Lung (tissue), 16 donors: Measurements from ENCODE around the gene LRRC8C. TPM values are rescaled to one million over a fixed set of nuclear protein-coding genes. Genes with fewer than 3 reads are reported as not detected.

Experiments
- ATAC-seq: fragments of 200-7000 bp; cut with Tn5 transposase; one replicate; pipeline ENCODE4 v1.9.1; 2020; ENCODE audit warnings: moderate number of reproducible peaks; ENCODE audit not compliant: insufficient read depth, low FRiP score
- DNase-seq, 3 donors: peaks; one replicate each; pipeline ENCODE4 v3.0.0-alpha.2; 2013 to 2017
- H3K27ac ChIP-seq, 2 donors: one replicate each; pipeline ENCODE4 v1.5.1; 2013; ENCODE audit warnings: mild to moderate bottlenecking in 2 of 2, moderate library complexity in 2 of 2, control low read depth in 1 of 2, inconsistent platforms in 1 of 2, low read depth in 1 of 2, low read length in 1 of 2
- H3K27me3 ChIP-seq, 3 donors: one replicate each; pipeline ENCODE4 v1.5.1; 2013; ENCODE audit warnings: low read length in 2 of 3; ENCODE audit not compliant: control insufficient read depth in 3 of 3, insufficient read depth in 3 of 3
- H3K36me3 ChIP-seq, 4 donors: one replicate each; pipeline ENCODE4 v1.5.1; 2013; ENCODE audit warnings: low read length in 4 of 4, mild to moderate bottlenecking in 1 of 4, moderate library complexity in 1 of 4; ENCODE audit not compliant: control insufficient read depth in 4 of 4, insufficient read depth in 4 of 4
- H3K4me1 ChIP-seq, 5 donors: one replicate each; pipeline ENCODE4 v1.5.1; 2013; ENCODE audit warnings: low read length in 5 of 5, mild to moderate bottlenecking in 2 of 5, moderate library complexity in 1 of 5; ENCODE audit not compliant: control insufficient read depth in 5 of 5, insufficient read depth in 5 of 5
- H3K4me3 ChIP-seq: one replicate; pipeline ENCODE4 v1.5.1; 2013; ENCODE audit warnings: mild to moderate bottlenecking, control low read depth, moderate library complexity
- H3K9ac ChIP-seq, 2 donors: one replicate each; pipeline ENCODE4 v1.5.1; 2013; ENCODE audit warnings: low read length in 2 of 2, control low read depth in 1 of 2; ENCODE audit not compliant: insufficient read depth in 1 of 2
- H3K9me3 ChIP-seq, 4 donors: one replicate each; pipeline ENCODE4 v1.5.1; 2013; ENCODE audit warnings: low read length in 3 of 4, mild to moderate bottlenecking in 1 of 4, moderate library complexity in 1 of 4; ENCODE audit not compliant: control insufficient read depth in 4 of 4, insufficient read depth in 3 of 4
- CTCF ChIP-seq: IDR thresholded peaks from 2 replicates; pipeline ENCODE4 v1.5.1; 2012; ENCODE audit warnings: mild to moderate bottlenecking; ENCODE audit errors: control extremely low read depth, extremely low read depth
- WGBS, 2 donors: extraction: QIAGEN DNeasy Blood & Tissue Kit; methylation state at CpG; one replicate each; pipeline ENCODE4 v1.1.7; 2013; 5-methylcytosine and 5-hydroxymethylcytosine counted together
- long read RNA-seq, 5 donors: transcript quantifications; one replicate each; lab custom pipeline, GENCODE V29; 2026
- polyA plus RNA-seq, 2 donors: library from polyadenylated mRNA; stranded (reverse); fragments of 200-250 nt; gene quantifications; one replicate each; pipeline ENCODE4 v1.2.1, GENCODE V29; 2013
- total RNA-seq, 2 donors: library from RNA; depleted of rRNA in 1 of 2; stranded (reverse); fragments of >200 nt in 1 of 2; gene quantifications; one replicate each; pipeline ENCODE4 v1.2.1, GENCODE V29; 2014 to 2021
- donor health status: control.
- donor health status: control.
- donor health status: Bipolar disorder and iron deficiency.
- donor health status: healthy.
- donor health status: DM: yes; HTN: yes; CAD: no.

LRRC8C gene
- total RNA-seq = 10 to 100 TPM in 1 of 2 donors, 1 to 10 TPM in 1; 8.9 to 11.7 TPM
- 1 to 10 TPM; 3.3 to 5.0 TPM for polyA plus RNA-seq
- long read RNA-seq, donor 1, full-length matches to known transcripts = 4 of 4 reads
- long read RNA-seq, donor 1, partial matches to known transcripts = 0 of 4 reads
- long read RNA-seq, donor 1, other reads (novel, unspliced or antisense) = 0 of 4 reads
- long read RNA-seq, donor 2, full-length matches to known transcripts = 3 of 3 reads
- long read RNA-seq, donor 2, partial matches to known transcripts = 0 of 3 reads
- long read RNA-seq, donor 2, other reads (novel, unspliced or antisense) = 0 of 3 reads
- long read RNA-seq, donor 3, full-length matches to known transcripts = 2 of 2 reads
- long read RNA-seq, donor 3, partial matches to known transcripts = 0 of 2 reads
- long read RNA-seq, donor 3, other reads (novel, unspliced or antisense) = 0 of 2 reads
- long read RNA-seq, donor 4, full-length matches to known transcripts = 3 of 3 reads
- long read RNA-seq, donor 4, partial matches to known transcripts = 0 of 3 reads
- long read RNA-seq, donor 4, other reads (novel, unspliced or antisense) = 0 of 3 reads
- long read RNA-seq, donor 5, full-length matches to known transcripts = 6 of 6 reads
- long read RNA-seq, donor 5, partial matches to known transcripts = 0 of 6 reads
- long read RNA-seq, donor 5, other reads (novel, unspliced or antisense) = 0 of 6 reads

- Histone ChIP-seq H3K9me3 (no peaks in the 10 kb centered on the region), H3K4me3 (peak within 1 kb of the TSS; percentile 92), H3K36me3 (no peaks in the 10 kb centered on the region), H3K9ac (peak within 1 kb of the TSS; percentile 32 to 70), H3K27me3 (peaks cover 0 to 4% (median 0%) of the 10 kb centered on the region in 3 donors), H3K27ac (peak within 1 kb of the TSS; percentile 93 to 94), H3K4me1 (peaks cover 0 to 19% (median 4%) of the 10 kb centered on the region in 5 donors)
- ATAC-seq = peak; percentile 94
- WGBS, 2 donors = 0 to 1% methylated on average over 42 to 76 of the region's 76 CpGs
- TF ChIP-seq CTCF = no peak
- DNase-seq = peak; percentile 86 to 91 (median 91)
These were observed at the start of gene LRRC8C for GRCh38 chr1:89632657-89633247. TSS of gene LRRC8C (plus strand) at chr1:89633120. CDS start at chr1:89686474, 53,354 bp downstream.

GRCh38 chr1:89584211-89584610 is 48.7 kb upstream of the LRRC8C start:
- Histone ChIP-seq H3K27ac (no peak overlapping the region), H3K4me1 (no peaks in the 10 kb centered on the region), H3K9ac (no peak overlapping the region), H3K9me3 (no peaks in the 10 kb centered on the region), H3K27me3 (no peaks in the 10 kb centered on the region), H3K36me3 (peaks cover 0 to 18% (median 8%) of the 10 kb centered on the region in 4 donors), H3K4me3 (no peak overlapping the region)
- no peak for ATAC-seq
- TF ChIP-seq CTCF = no peak
- DNase-seq = no peak
- WGBS, 2 donors = 92 to 98% methylated on average over 2 of the region's 2 CpGs

GRCh38 chr1:89584781-89585180 is 48.1 kb upstream of the LRRC8C start:
- no peak for TF ChIP-seq CTCF
- Histone ChIP-seq H3K27me3 (no peaks in the 10 kb centered on the region), H3K9ac (no peak overlapping the region), H3K27ac (no peak overlapping the region), H3K4me1 (no peaks in the 10 kb centered on the region), H3K4me3 (no peak overlapping the region), H3K9me3 (no peaks in the 10 kb centered on the region), H3K36me3 (peaks cover 0 to 18% (median 8%) of the 10 kb centered on the region in 4 donors)
- ATAC-seq (no peak), DNase-seq (no peak)
- WGBS, 2 donors = 93 to 94% methylated on average over 3 of the region's 3 CpGs
